Endothelial cell of umbilical vein (primary cell): ENCODE measurements around the gene CLEC18A.

Source experiments
- JUN ChIP-seq: IDR thresholded peaks from 2 replicates; pipeline ENCODE4 v1.6.1; 2011; ENCODE audit warnings: borderline replicate concordance, low read depth; ENCODE audit not compliant: insufficient read length, insufficient read depth
- TF ChIP-seq, protein P1 (sequence below), 2 donors: IDR thresholded peaks; 1 replicate in 1 of 2; 2 replicates in 1 of 2; pipeline ENCODE4 v1.5.1; 2011; ENCODE audit warnings: low read length in 2 of 2, mild to moderate bottlenecking in 2 of 2, moderate library complexity in 2 of 2, control low read depth in 1 of 2, inconsistent platforms in 1 of 2, low read depth in 1 of 2; ENCODE audit not compliant: insufficient read depth in 1 of 2; ENCODE audit errors: extremely low read depth in 1 of 2

DNA sequence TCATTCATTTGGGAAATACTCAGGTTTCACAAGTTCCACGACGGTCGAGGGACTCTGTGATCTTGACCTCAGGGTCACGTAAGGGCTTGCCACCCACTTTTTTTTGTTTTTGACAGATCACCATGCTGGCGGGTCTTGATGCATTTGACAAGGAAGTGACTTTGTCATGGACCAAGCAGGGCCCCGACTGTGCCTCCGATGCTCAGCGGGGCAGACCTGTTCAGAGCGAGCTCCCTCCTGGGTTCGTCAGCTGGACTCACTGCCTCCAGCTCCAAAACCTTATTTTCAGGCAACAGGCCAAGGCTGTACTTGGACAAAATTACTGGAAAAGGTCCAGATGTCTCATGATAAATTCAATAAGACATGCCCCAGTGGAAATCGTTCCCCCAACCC lies 9.0 kb upstream of the CLEC18A start:
- TF ChIP-seq JUN = no peak
- TF ChIP-seq, protein P1, sequence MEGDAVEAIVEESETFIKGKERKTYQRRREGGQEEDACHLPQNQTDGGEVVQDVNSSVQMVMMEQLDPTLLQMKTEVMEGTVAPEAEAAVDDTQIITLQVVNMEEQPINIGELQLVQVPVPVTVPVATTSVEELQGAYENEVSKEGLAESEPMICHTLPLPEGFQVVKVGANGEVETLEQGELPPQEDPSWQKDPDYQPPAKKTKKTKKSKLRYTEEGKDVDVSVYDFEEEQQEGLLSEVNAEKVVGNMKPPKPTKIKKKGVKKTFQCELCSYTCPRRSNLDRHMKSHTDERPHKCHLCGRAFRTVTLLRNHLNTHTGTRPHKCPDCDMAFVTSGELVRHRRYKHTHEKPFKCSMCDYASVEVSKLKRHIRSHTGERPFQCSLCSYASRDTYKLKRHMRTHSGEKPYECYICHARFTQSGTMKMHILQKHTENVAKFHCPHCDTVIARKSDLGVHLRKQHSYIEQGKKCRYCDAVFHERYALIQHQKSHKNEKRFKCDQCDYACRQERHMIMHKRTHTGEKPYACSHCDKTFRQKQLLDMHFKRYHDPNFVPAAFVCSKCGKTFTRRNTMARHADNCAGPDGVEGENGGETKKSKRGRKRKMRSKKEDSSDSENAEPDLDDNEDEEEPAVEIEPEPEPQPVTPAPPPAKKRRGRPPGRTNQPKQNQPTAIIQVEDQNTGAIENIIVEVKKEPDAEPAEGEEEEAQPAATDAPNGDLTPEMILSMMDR (IDR thresholded peaks at IDR 0.05; ENCODE audit: extremely low read depth in 1 of 2, insufficient read depth in 1 of 2, low read depth in 1 of 2, low read length in 2 of 2) = no peak
